Muscle layer of duodenum (tissue), 2 donors: ENCODE data around the gene TRIM16.
"Not testable (repeated sequence)": the region's sequence is repeated elsewhere in the genome, so short reads cannot be mapped to it uniquely, and the experiment has no call there.

Experiments
- H3K27ac ChIP-seq: one replicate; pipeline ENCODE4 v1.7.0; 2013; ENCODE audit warnings: mild to moderate bottlenecking, low read length
- H3K27me3 ChIP-seq: one replicate; pipeline ENCODE4 v1.7.0; 2013; ENCODE audit warnings: low read depth, mild to moderate bottlenecking, control low read depth, low read length
- H3K36me3 ChIP-seq, 2 donors: one replicate each; pipeline ENCODE4 v1.7.0; 2013; ENCODE audit warnings: low read length in 2 of 2, control low read depth in 1 of 2, mild to moderate bottlenecking in 1 of 2; ENCODE audit not compliant: insufficient read depth in 2 of 2, control insufficient read depth in 1 of 2
- H3K4me1 ChIP-seq, 2 donors: one replicate each; pipeline ENCODE4 v1.7.0; 2013; ENCODE audit warnings: low read length in 2 of 2, mild to moderate bottlenecking in 2 of 2, control low read depth in 1 of 2, moderate library complexity in 1 of 2; ENCODE audit not compliant: insufficient read depth in 2 of 2, control insufficient read depth in 1 of 2
- H3K4me3 ChIP-seq, 2 donors: one replicate each; pipeline ENCODE4 v1.7.0; 2013; ENCODE audit warnings: low read length in 2 of 2, low read depth in 1 of 2, mild to moderate bottlenecking in 1 of 2
- H3K9me3 ChIP-seq, 2 donors: one replicate each; pipeline ENCODE4 v1.7.0; 2013; ENCODE audit warnings: low read length in 2 of 2, control low read depth in 1 of 2, mild to moderate bottlenecking in 1 of 2; ENCODE audit not compliant: control insufficient read depth in 1 of 2
- donor health status: healthy.

TRIM16 gene

GRCh38 chr17:15683824-15684478, at the start of gene TRIM16:
TRIM16 (minus strand) TSS chr17:15684311; CDS start chr17:15651609, 32,702 bp downstream.
- not testable (repeated sequence) for H3K4me1 ChIP-seq, H3K27me3 ChIP-seq, H3K9me3 ChIP-seq, H3K36me3 ChIP-seq
- H3K4me3 ChIP-seq = peak within 1 kb of the TSS; percentile 66 to 69
- peak within 1 kb of the TSS; percentile 31 for H3K27ac ChIP-seq

GRCh38 chr17:15733174-15733789, 49.2 kb upstream of the TRIM16 start:
- H3K9me3 ChIP-seq, H3K27me3 ChIP-seq, H3K27ac ChIP-seq, H3K36me3 ChIP-seq, H3K4me3 ChIP-seq, H3K4me1 ChIP-seq: not testable (repeated sequence)

GRCh38 chr17:15731900-15732299, 47.8 kb upstream of the TRIM16 start, which contains the start of gene TBC1D26:
TBC1D26 (plus strand) TSS chr17:15732283; CDS start chr17:15735349, 3,066 bp downstream.
- H3K4me3 ChIP-seq, H3K27me3 ChIP-seq, H3K27ac ChIP-seq, H3K4me1 ChIP-seq, H3K36me3 ChIP-seq, H3K9me3 ChIP-seq: not testable (repeated sequence)

GRCh38 chr17:15730535-15730934, 46.4 kb upstream of the TRIM16 start:
- not testable (repeated sequence) for H3K9me3 ChIP-seq, H3K27me3 ChIP-seq, H3K27ac ChIP-seq, H3K4me3 ChIP-seq, H3K4me1 ChIP-seq, H3K36me3 ChIP-seq

- H3K4me3 ChIP-seq = peak overlapping the region in 1 of 2 donors; percentile 47
These were observed 32.8 kb upstream of the TRIM16 start for GRCh38 chr17:15716601-15717563.

GRCh38 chr17:15708879-15709278, 24.8 kb upstream of the TRIM16 start:
- not testable (repeated sequence) for H3K4me3 ChIP-seq, H3K9me3 ChIP-seq, H3K4me1 ChIP-seq, H3K27me3 ChIP-seq, H3K27ac ChIP-seq
- peaks cover 11 to 54% of the 10 kb centered on the region in 2 donors for H3K36me3 ChIP-seq

More at GRCh38 chr17:15716601-15717563, 32.8 kb upstream of the TRIM16 start:
- not testable (repeated sequence) for H3K27ac ChIP-seq, H3K4me1 ChIP-seq, H3K27me3 ChIP-seq
- Histone ChIP-seq H3K36me3 (peaks cover 0 to 18% of the 10 kb centered on the region in 2 donors), H3K9me3 (peaks cover 0 to 39% of the 10 kb centered on the region in 2 donors)

- H3K27me3 ChIP-seq, H3K4me1 ChIP-seq, H3K9me3 ChIP-seq, H3K4me3 ChIP-seq, H3K27ac ChIP-seq: not testable (repeated sequence)
- peaks cover 11 to 39% of the 10 kb centered on the region in 2 donors for H3K36me3 ChIP-seq
These were observed 20.7 kb upstream of the TRIM16 start for GRCh38 chr17:15704813-15705212.

- not testable (repeated sequence) for H3K4me3 ChIP-seq, H3K9me3 ChIP-seq
These were observed 20.1 kb upstream of the TRIM16 start for GRCh38 chr17:15704239-15704638.

GRCh38 chr17:15699937-15700336, 15.8 kb upstream of the TRIM16 start:
- H3K27ac ChIP-seq, H3K36me3 ChIP-seq, H3K4me1 ChIP-seq, H3K9me3 ChIP-seq, H3K27me3 ChIP-seq: not testable (repeated sequence)
- H3K4me3 ChIP-seq = peak overlapping the region; percentile 37 to 60

More at GRCh38 chr17:15704239-15704638, 20.1 kb upstream of the TRIM16 start:
- H3K4me1 ChIP-seq, H3K27me3 ChIP-seq, H3K27ac ChIP-seq: not testable (repeated sequence)
- peaks cover 11 to 39% of the 10 kb centered on the region in 2 donors for H3K36me3 ChIP-seq

GRCh38 chr17:15699413-15699924, 15.4 kb upstream of the TRIM16 start, which contains the start of gene ZNF286A:
ZNF286A (plus strand) TSS chr17:15699752; CDS start chr17:15700330, 578 bp downstream.
- not testable (repeated sequence) for H3K9me3 ChIP-seq, H3K36me3 ChIP-seq, H3K4me1 ChIP-seq, H3K27ac ChIP-seq, H3K27me3 ChIP-seq
- H3K4me3 ChIP-seq = peak within 1 kb of the TSS; percentile 37 to 60

- H3K27ac ChIP-seq = not testable (repeated sequence)
These were observed 14.9 kb upstream of the TRIM16 start for GRCh38 chr17:15698967-15699366.

More at GRCh38 chr17:15698967-15699366, 14.9 kb upstream of the TRIM16 start:
- H3K27me3 ChIP-seq, H3K4me1 ChIP-seq, H3K36me3 ChIP-seq, H3K9me3 ChIP-seq: not testable (repeated sequence)
- H3K4me3 ChIP-seq = peak overlapping the region; percentile 37 to 60
